ENCODE measurements around the gene MYOC.
"Not testable (repeated sequence)": the region's sequence is repeated elsewhere in the genome, so short reads cannot be mapped to it uniquely, and the experiment has no call there.

Gene MYOC

GRCh38 chr1:171652234-171652822, at the start of gene MYOC:
Gene MYOC (minus strand): TSS chr1:171652688. CDS start chr1:171652611, 77 bp downstream.
- no peak for DNase-seq

- no peak for DNase-seq
These were observed 47.0 kb upstream of the MYOC start for GRCh38 chr1:171699531-171699930.

GRCh38 chr1:171695772-171696171, 43.3 kb upstream of the MYOC start:
- DNase-seq, result not testable (repeated sequence)

GRCh38 chr1:171693541-171693940, 41.1 kb upstream of the MYOC start:
- DNase-seq, result not testable (repeated sequence)

GRCh38 chr1:171683870-171684269, 31.4 kb upstream of the MYOC start:
- DNase-seq, result no peak

- no peak for DNase-seq
These were observed 27.9 kb upstream of the MYOC start for GRCh38 chr1:171680339-171680738.

- no peak for DNase-seq
These were observed 24.3 kb upstream of the MYOC start for GRCh38 chr1:171676823-171677222.

GRCh38 chr1:171674431-171675405, 22.2 kb upstream of the MYOC start:
- DNase-seq, result no peak

- DNase-seq, result no peak
These were observed 18.3 kb upstream of the MYOC start for GRCh38 chr1:171670739-171671138.

- no peak for DNase-seq
These were observed 15.9 kb upstream of the MYOC start for GRCh38 chr1:171668372-171668771.

GRCh38 chr1:171666114-171666769, 13.8 kb upstream of the MYOC start:
- DNase-seq, result no peak

GRCh38 chr1:171664976-171665375, 12.5 kb upstream of the MYOC start:
- DNase-seq, result no peak

- DNase-seq, result no peak
These were observed 11.5 kb upstream of the MYOC start for GRCh38 chr1:171663854-171664575.

- no peak for DNase-seq
These were observed 10.8 kb upstream of the MYOC start for GRCh38 chr1:171663036-171663853.

- no peak for DNase-seq
These were observed 8.7 kb upstream of the MYOC start for GRCh38 chr1:171661076-171661650.

GRCh38 chr1:171656206-171656605, 3.7 kb upstream of the MYOC start:
- DNase-seq, result not testable (repeated sequence)

GRCh38 chr1:171655746-171656116, 3.2 kb upstream of the MYOC start:
- DNase-seq, result no peak

- DNase-seq, result peak; percentile 77
These were observed 2.7 kb upstream of the MYOC start for GRCh38 chr1:171654942-171655745.

- no peak for DNase-seq
These were observed 1.9 kb upstream of the MYOC start for GRCh38 chr1:171654201-171654941.

GRCh38 chr1:171653796-171654195, 1.3 kb upstream of the MYOC start:
- no peak for DNase-seq
